SK-N-DZ (cell line): ENCODE results near the gene SMIM35. TPM values are rescaled to one million over a fixed set of nuclear protein-coding genes. Genes with fewer than 3 reads are reported as not detected.

Experiments
- DNase-seq: peaks from one replicate; pipeline ENCODE4 v3.0.0-alpha.2; 2015; ENCODE audit warnings: low spot score
- polyA plus RNA-seq, 2 experiments: library from polyadenylated mRNA; depleted of rRNA; stranded (reverse); fragments of >200 nt; gene quantifications; 2 replicates each; pipeline ENCODE4 v1.2.3, GENCODE V29; 2014

The SMIM35 gene
- not detected in 2 replicates for polyA plus RNA-seq (2014; cell fraction: cytosol; rRNA removed)
- not detected in 2 replicates for polyA plus RNA-seq (2014; cell fraction: nucleus; rRNA removed)

GRCh38 chr11:118086913-118087768 lies at the start of gene SMIM35:
Gene SMIM35, minus strand, starts transcription at chr11:118086963. Its CDS starts 206 bp downstream, at chr11:118086757.
- no peak for DNase-seq

DNA sequence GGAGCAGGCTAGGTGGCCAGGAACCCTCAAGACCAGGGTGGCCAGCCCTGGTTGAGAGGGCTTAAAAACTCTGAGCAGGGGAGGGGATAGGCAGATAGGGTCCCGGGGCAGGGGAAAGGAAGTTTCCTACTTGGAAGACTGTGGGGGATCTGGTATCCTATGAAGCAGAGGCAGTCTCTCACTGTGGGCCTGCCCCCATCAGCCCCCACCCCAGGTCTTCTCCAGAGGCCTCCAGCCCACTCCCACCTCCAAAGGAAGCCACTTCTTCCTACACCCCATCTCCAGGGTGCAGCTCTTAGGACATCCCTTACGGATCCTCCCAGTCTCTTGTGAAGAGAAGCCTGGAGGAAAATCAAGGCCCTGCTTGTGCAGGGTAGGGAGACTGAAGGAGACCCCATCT lies 49.6 kb upstream of the SMIM35 start:
- DNase-seq: no peak

GRCh38 chr11:118135796-118136165 lies 49.0 kb upstream of the SMIM35 start:
- no peak for DNase-seq

DNA sequence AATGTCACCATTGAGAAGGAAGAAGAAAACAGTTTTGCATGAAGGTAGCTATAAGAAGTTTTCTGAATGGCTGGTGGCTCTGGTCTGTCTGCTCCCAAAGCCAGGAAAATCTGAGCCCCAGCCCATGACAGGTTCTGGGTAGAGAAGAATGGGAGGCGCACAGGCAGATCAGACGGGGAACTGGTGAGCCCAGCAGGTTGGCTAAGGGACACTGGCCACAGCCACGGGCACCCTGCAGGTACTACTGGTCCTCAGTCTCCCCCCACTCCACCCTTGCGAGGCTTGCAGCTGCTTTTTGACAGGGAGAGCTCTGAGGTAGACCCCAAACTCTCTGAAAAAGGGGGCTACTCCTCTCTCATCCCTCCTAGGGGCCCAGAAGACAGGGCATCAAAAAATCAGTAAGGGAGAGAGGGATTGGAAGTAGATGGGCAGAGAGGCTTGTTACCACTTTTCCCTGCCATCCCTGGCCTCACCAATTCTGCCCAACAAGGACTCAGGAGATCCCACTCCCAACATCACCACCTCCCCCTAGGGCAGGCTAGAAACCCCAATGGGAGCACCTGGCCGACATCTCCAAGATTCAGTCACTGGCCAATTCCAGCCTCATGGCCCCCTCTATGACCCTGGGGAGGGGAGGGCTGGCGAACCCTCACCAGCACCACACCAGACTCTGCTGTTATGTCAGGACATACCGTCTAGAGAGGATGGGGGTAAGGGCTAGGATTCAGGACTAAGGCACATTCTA lies 48.5 kb upstream of the SMIM35 start:
- DNase-seq: no peak

GRCh38 chr11:118133816-118134215 lies 47.1 kb upstream of the SMIM35 start:
- DNase-seq: no peak

DNA sequence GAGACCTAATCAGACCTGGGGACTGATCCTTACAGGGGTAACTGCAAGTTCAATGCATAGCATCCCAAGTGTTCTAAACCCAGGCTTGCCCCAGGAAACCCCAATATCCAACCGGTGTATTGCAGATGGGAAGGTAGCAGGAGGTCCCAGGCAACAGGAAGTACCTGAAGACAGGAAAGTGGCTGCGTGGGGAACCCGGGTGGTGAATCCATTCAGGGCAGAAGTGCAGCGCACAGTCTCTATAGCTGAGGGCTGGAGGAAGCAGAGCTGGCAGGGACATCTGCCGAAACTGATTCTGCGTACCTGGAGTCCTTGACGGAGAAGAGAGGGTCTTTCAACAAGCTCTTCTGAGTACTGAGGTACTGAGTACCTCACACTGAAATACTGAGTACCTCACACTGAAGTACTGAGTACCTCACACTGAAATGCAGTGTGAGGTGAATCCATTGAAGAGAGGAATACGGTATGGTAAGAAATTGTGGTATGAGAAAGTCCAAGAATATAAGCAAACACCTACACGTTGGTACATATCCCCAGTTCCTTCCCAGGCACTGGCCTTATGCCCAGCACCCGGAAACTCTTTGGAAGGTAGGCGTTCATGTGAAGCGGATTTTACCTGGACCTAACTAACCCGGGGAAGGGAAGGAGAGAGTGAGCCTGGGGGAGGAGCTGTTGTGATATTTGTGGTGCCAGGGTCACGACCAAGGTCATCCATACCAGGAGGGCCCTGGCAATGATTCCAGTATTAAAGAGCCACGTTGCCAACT lies 45.8 kb upstream of the SMIM35 start:
- DNase-seq: no peak

DNA sequence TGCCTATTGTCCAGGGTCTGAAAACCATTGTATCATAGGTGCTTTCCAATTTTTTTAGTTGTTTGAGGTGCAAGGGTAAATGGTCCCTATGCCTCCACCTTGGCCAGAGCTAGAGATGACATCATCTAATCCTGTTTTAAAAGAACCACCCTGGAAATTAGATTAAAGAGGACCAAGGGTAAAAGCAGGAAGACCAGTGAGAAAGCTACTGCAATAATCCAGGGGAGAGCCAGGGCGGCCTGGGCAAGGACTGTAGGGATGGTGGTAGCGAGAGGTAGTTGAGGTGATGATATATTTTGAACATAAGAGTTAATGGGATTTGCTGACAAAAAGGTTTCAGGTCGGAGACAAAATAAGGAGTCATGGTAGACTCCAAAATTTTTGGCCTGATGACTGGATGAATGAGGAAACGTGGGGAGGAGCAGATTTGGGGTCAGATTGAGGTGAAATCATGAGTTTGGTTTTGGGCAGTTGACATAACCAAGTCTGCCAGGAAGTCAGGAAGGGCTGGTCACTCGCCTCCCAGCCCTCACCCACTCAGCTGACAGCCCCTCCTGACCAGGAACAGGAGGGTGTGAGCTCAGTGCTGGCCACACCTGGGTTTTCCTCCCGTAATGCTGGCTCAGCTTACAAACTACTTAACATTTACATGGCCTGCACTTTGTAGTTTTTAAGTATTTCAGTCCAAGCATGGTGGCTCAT lies 42.9 kb upstream of the SMIM35 start:
- DNase-seq: no peak

- no peak for DNase-seq
Observed at GRCh38 chr11:118128721-118129470, 42.1 kb upstream of the SMIM35 start.

DNA sequence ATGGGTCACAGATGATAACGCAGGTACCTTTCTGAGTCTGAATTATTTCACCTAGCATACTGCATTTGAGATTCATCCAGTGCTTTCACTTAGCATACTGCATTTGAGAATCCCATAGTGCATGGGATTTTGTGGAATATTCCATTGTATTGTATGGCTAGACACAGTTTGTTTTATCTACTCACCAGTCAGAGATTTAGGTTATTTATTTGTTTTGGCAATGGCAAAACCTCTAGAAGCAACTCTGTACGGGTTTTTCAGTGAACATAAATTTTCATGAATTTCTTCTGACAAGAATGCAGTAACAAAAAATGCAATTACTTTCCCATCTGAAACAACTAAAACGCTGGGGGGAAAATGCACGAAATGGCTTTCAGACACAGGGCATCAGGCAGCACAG lies 41.5 kb upstream of the SMIM35 start:
- no peak for DNase-seq

- DNase-seq: no peak
Observed at GRCh38 chr11:118126082-118126838, 39.5 kb upstream of the SMIM35 start.

DNA sequence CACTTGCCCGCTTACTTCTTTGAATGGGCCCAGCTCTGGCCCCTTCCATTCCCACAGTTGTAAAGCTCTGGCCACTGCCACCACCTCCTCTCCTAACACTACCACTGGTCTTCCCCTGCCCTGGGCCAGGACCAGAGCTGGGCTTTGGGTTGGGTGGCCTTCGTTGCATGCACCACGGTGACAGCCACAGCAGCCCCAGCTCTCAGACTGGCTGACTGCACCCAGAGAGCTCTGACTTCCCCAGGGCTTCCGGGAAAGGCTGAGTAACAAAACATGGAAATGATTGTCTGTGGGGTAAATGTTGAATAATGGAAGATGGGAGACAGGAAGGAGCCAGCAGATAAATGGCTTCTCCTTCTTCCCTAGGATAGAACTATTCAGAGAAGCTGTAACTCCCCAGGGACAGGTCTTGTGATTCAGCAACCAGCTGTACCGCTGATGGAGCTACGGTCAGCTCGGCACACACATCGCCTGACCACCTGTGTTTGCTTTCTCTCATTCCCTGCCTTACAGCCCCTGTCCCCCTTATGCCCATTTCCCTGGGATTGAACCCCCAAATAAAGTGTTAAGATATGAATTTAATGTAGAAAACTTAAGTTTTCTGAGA lies 38.3 kb upstream of the SMIM35 start:
- no peak for DNase-seq

DNA sequence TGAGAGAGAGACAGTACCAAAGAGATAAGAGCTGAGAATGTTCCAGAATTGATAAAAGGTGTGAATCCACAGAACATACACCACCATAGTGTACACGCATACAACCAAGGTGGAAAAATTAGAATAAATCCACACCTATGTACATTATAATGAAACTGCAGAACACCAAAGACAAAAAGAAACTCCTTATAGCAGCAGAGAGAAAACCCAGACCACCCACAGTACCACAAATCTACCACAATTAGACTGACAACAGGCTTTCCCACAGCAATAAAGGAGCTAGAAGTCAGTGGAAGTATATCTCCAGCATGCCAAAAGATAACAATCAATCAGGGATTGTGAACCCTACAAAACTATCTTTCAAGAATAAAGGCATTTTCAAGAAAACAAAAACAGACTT lies 34.0 kb upstream of the SMIM35 start:
- no peak for DNase-seq

- no peak for DNase-seq
Observed at GRCh38 chr11:118117790-118118601, 31.2 kb upstream of the SMIM35 start.

DNA sequence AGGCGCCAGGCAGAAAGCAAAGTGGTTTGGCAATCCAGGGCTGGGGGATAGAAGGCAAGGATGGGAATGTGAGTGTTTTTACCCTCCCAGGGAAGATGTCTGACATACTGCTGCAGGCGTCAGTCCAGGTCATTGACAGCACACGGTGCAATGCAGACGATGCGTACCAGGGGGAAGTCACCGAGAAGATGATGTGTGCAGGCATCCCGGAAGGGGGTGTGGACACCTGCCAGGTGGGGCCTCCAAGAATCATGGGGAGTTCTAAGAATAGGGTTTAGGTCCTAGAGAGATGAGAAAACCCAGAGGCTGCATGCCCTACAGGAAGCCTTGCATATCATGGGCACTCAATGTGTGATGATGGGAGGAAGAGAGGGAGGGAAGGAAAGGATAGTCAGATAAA lies 28.3 kb upstream of the SMIM35 start:
- no peak for DNase-seq

DNA sequence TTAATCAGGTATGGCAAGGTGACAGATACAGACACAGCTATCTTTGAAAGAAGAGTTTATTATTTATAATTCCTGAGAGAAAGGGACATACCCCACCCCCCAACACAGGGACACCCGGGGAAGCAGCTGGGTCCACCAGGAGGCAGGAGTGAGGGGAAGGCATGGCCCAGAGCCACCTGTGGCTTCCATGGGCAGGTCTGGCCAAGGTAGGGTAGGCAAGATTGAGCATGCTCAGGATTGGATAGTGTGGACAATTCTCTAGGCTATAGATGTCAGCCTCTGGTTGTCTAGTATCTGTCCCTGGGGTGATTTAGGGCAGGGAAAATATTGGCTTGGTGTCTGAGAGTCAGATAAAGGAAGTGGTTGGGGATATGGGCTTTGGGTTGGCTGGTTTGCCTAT lies 27.5 kb upstream of the SMIM35 start:
- DNase-seq: no peak

DNA sequence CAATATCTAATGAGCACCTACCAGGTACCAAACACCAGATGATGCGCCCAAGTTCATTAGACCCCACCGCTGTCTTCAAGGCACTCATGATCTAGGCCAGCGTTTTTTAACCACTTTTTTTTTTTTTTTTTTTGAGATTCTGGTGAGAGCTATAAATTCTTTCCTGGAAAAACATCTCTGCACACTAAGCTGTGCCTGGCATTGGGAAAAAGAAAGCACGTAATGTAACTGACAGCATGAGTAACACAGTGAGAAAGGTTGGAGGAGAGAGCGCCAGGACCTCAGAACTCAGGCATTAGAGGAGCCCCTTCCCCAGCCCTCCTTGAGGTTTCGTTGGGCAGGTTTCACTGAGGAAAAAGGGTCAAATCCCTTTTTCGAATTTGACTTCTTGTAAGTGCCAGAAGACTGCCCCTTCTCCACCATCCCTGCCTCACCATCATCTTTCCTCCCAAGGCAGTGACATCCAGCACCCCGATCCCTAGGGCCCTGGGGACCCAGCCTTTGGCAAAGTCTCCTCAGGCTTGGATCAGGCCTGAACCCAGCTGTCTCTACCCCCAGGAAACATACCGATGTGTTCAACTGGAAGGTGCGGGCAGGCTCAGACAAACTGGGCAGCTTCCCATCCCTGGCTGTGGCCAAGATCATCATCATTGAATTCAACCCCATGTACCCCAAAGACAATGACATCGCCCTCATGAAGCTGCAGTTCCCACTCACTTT lies 26.1 kb upstream of the SMIM35 start:
- no peak for DNase-seq

GRCh38 chr11:118111744-118112035 lies 24.9 kb upstream of the SMIM35 start:
- no peak for DNase-seq
